SK-MEL-5 (cell line): ENCODE data around the gene MEA1. TPM values are rescaled to one million over a fixed set of nuclear protein-coding genes. Genes with fewer than 3 reads are reported as not detected.

Experiments
- DNase-seq: peaks from one replicate; pipeline ENCODE4 v3.0.0-alpha.2; 2016; ENCODE audit warnings: low read depth, low spot score
- in situ Hi-C: cut with HindIII; loops from 2 replicates; pipeline ENCODE4 v1.10.0; 2016; ENCODE audit warnings: low sequenced_read_pairs, high pct_unique_total_duplicates, low pct_unique_long_range_greater_than_20kb
- total RNA-seq: library from RNA; depleted of rRNA; stranded (reverse); fragments of >200 nt; shearing (Covaris generic); gene quantifications from 2 replicates; pipeline ENCODE4 v1.2.3, GENCODE V29; 2014

Gene MEA1
- total RNA-seq, 1 experiment from 2014 or later: 66.6 TPM

DNA sequence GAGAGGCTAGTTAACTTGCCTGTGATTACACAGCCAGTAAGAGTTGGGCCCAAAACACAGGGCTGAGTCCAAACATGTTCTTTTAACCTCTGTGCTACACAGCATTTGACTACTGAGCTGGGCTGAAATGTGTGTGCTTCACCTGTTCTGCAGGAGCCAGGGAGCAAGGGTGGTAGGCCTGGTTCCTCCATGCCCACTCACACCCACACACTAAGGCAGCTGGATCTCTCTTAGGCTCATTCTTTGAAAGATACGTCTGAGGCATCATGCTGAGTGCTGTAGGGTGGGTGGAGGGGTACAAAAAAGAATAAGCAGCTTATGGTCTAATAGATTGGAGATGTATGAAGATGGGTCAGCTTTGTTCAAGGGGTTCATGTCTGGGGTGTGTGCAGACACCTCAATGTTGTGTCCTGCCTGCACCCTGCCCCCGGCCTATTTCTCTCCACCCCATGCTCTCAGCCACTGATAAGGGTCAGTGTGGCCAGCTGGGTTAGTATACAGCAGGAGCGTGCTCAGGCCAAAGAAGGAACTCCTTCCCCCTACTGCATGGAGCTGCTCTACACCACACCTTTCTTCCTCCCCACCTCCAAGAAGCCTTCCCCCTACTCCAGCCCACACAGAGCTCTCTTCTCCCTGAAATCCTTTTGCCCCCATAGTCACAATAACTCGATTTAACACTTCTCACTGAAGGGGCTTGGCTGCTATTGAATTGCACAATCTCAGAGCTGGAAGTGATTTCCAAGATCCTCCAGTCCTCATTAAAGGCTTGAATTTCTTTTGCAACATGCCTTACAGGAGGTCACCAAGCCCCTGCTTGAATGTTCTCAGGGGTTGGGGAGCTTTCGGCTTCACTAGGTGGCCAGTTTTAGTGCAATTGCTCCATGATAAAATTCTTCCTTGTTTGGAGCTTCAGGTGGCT lies 26.0 kb downstream of the MEA1 start:
- no peak for DNase-seq
- in situ Hi-C loops: no loop called here

DNA sequence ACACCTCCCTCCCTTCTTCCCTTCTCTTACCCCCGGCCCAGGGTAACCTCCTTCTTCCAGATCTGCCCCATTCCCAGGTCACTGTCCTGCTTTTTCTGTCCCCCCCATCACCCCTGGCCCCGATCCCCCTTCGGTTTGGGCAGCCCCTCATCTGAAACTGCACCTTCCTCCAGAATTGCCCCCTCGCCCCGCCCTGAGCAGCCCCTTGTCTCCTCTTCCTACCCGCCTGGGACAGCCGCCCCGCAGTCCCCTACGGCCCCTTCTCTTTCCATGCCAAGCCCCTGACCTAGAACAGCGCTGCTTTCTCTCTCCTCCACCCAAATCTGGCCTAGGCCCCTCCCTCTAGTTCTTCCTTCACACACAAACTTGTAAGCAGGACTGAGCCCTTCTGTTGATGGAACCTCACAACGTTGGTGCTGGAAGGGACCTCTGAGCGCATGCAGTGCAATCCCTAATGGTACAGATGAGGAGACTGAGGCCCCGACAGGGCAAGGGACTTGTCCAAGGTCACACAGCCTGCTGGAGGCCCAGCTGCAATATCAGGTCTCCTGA lies 28.7 kb downstream of the MEA1 start:
- DNase-seq: no peak
- in situ Hi-C loops: no loop called here

DNA sequence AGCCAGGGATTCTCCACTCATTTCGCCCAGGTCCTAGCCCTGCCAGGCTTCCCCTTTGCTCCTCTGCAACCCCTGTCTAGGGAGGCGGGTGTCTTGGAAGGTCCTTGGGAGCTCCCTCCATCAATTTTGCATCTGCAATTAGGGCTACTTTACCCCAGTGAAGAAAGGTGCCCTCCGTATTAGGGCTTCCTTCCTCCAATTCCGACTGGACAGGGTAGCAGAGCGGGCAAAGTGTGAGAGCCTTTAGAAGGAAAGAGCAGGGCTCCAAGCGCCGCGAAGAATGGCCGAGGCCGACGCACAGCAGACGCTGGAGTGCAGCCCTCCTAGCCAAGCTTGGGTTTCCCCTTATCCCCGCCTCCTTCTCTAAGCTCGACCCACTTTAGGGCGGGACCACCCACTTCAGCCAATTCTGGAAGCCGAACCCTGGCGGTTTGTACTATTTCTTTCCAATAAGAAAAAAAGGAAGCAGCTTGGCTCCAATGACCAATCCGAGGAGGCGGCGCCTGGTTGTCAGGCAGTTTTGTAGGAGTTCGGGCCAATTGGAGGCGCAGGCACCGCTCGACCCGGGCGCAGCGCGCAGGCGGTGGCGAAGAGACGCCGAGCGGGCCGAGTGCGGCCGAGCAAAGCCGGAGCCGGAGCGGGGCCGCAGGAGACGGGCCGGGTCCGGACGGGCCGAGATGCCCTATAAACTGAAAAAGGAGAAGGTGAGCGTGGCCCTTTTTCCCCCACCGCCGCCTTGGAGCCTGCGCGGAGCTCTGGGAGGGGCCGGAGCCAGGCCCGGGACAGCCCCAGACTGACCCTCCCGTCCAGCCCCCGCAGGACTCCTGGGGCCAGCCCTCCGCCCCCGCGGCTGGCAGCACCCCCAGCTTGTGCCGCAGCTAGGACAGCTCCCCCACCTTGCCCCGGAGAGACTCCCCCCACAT lies 29.5 kb downstream of the MEA1 start, which contains the start of gene PPP2R5D:
Gene PPP2R5D (plus strand): TSS at position 570 of the 923 bp plus-strand sequence. CDS start 108 bp downstream, at position 678.
- DNase-seq: peak; percentile 99
- in situ Hi-C loops: no loop called here

DNA sequence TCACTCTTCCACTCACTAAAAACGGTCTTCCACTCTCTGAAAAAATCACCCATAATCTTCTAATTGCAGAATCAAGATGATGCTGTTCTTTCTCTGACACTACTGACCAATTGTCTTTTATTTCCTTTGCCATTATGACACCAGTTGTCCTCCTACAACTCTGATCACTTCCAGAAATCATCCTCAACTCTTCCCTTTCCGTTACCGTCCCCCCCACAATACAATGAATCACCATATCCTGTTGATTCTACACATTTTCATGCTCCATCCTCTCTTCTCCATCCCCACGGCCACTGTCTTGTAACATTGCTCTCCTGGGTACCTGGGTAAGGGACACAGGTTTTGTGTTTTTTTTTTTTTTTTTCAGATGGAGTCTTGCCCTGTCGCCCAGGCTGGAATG lies 31.9 kb downstream of the MEA1 start:
- no peak for DNase-seq
- in situ Hi-C loops: no loop called here

DNA sequence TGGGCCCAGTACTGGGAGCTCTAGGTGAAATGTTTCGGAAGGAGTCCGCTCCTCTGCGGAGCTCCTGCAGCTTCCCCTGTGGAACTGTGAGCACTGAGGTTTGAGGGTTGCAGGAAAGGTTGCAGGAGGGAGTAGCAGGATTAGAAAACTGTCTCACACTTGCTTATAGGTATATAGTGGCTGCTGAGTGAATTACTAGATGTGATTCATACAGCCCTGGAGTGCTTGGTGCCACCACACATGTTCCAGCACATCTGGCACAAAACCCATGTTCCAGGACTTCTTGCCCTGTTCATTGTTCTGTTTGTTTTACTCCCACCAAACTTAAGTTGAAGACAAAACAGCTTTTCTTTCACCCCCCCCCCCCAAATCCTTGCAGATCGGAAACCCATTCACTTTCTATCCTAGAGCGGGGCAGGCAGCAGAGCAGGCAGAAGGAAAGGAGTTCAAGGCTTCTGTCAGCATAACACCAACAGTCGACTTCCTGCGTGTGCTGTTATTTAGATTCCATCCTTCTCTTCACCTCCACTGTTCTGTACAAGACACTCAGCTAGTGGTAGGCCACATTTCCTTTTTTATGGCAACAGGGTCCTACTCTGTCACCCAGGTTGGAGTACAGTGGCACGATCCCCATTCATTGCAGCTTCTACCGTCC lies 34.1 kb downstream of the MEA1 start:
- DNase-seq: no peak
- in situ Hi-C loops: no loop called here

DNA sequence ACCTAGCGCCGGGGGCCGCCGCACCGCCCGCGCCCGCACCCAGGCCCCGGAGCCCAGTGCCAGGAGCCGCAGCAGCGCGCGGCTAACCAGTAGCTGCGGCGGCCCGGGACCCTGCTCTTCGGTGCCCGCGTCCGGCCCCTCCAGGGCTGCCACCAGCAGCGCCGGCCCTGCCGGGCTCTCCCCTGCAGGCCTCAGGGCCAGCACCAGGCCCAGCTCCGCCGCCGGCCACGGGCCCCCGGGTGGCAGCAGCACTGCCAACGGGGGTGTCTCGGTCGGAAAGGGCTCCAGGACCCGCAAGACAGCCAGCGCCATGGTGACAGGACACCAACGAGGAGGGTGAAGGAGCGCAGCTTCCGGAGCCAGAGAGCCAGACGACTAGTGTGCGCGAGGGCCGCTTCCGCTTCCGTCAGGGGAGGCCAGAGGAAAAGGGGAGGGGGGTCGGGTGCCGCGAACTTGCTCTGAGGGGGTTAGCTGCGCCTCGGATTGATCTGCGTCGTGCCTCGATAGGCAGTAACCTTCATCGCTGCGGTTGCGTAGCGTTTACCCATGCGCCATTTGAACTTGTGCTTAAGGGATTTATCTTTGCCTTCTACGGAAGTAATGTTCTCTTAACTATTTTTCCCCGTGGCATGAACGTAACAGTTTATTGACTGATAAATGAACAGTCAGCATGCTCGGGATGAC lies 34.8 kb downstream of the MEA1 start, which contains the start of gene PEX6:
Gene PEX6 (minus strand): TSS at position 343 of the 684 bp plus-strand sequence. CDS start 31 bp downstream, at position 312.
- in situ Hi-C loops: no loop called here

DNA sequence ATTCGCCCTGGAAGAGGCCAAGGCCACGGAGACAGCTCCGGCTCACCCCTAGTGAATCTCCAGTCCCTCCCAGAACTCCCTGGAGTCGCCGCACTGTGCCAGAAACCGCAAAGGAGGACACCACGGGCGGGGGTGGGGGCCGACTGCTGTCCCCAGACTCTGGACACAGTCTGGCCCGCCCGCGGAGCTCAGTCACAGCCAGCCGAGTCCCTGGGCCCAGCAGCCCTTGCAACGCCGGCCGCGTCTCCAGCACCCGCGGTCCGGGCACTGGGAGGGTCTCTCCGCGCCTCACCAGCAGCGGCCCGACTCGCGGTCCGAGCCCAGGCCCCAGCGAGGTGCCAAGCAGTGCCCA lies 35.3 kb downstream of the MEA1 start:
- DNase-seq: no peak
- in situ Hi-C loops: no loop called here

More for the DNA sequence above, 34.8 kb downstream of the MEA1 start, which contains the start of gene PEX6:
- peak; percentile 81 for DNase-seq

DNA sequence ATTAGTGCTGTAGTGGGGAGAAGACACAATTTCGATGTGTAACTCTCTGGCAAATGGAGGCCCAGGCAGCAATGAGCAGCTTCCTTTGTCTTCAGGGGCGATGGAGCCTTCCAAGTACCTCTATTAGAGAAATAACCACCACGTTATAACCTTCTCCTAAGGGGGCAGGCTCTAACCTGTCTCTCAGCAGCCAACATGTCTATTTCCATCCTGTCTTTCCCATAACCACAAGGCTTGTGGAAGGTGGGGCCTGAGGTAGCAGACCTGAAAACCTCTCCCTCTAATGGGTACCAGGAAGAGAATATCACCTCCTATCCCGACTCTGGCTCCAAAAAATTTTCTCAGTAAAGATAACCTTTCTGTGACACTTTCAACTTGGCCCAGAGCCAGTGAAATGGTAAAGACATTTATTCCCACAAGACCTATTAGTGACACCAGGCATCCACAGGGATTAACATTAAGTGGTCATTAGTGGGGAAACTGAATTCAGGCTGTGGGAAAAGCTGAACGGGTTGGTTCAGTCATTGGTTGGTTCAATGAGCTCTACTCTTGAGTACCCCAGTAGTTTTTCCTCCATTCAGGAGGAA lies 38.7 kb downstream of the MEA1 start:
- no peak for DNase-seq
- in situ Hi-C loops: no loop called here

DNA sequence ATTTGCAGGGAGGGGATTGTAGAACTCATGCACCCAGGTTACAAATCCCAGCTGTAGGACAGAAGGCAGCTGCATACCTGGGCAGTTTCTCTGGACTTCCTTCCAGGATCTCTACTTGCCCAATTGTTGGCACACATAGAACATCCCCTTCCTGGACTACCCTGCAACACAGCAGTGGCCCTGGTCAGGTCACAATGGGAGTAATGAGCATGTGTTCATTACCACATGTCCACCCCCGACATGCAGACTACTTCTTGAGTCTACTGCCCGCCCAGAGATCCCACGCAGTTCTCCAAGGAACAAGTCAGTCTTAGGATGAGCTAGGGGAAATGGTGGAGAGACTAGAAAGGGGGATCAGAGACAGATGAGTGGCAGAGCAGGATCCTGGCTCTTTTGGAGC lies 39.8 kb downstream of the MEA1 start:
- in situ Hi-C loops: no loop called here

DNA sequence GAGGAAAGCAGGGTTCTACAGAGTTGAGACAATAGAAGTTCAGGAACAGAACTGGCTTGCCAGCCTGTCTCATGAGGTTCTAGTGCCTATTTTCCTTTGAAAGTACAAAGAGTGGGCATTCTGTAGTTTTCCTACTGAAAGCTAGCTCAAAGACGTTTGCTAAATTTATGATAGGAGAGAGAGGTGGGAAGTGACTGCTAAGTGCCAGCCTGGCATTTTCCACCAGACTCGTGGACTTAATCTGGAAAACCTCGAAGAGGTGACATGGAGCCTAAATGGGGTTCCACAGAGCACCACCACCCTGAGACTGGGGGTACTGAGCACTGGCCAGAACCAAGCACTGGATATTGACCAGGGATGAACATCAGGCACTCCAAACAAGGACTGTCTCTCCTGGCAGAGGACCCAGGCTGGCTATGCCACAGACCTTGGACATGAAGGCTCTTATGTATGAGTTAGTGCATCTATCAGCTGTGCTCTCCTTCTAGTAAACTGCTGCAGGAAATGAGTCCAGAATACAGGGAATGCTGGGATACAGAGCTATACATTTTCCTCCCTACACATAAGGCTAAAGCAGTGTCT lies 41.9 kb downstream of the MEA1 start:
- DNase-seq: no peak
- in situ Hi-C loops: no loop called here

More for the DNA sequence above, 39.8 kb downstream of the MEA1 start:
- no peak for DNase-seq

DNA sequence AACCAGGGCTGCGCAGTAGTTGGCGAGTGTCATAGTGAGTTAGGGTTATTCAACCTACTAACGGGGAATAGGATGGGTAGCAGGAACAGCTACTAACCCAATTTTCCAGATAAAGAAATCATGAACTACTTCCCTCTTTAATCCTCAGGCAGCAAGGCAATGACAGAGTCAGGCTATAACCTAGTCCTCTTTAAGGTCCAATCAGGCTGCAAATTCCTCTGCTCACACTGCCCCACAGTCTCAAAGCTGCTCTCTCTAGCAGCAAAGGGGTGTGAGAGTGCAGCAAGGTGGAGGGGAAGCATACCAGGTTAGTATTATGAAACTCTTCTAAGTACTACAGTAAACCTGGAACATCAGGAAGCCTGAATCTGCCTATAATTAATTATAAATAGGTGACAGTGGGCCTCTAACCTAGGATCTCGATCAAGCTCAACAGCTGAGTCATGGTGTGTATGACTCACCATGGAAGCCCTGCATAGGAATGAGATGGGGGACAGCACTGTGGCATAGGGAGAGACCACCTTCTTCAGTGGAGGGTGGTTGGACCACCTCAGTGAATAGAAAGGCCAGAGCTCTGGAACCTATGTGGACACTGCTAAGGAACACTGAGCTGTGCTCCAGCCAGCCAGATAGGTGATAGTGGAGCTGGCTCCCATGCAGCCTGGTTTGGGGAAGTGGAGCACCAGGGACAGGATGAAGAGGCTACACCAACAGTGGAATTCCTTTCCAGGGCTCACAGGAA lies 42.7 kb downstream of the MEA1 start:
- in situ Hi-C loops: no loop called here

DNA sequence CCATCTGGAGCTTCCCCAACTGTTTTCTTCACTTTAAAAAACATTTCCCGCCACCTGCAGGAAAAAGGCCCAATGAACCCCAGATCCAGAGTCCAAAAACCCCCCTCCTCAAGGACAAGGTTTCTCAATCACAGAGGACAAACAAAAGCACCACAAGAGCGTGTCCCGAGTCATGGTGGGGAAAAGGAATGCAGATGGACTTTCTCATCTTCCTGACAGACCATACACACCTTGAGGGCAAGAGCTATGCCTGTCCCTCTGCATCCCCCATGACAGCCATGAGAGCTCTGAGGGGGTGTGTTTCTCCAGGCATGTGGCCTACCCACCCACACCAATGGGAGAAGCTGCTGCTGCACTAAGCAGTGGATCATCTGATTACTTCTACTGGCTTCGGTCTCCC lies 43.8 kb downstream of the MEA1 start:
- no peak for DNase-seq
- in situ Hi-C loops: no loop called here

More for the DNA sequence above, 42.7 kb downstream of the MEA1 start:
- no peak for DNase-seq

DNA sequence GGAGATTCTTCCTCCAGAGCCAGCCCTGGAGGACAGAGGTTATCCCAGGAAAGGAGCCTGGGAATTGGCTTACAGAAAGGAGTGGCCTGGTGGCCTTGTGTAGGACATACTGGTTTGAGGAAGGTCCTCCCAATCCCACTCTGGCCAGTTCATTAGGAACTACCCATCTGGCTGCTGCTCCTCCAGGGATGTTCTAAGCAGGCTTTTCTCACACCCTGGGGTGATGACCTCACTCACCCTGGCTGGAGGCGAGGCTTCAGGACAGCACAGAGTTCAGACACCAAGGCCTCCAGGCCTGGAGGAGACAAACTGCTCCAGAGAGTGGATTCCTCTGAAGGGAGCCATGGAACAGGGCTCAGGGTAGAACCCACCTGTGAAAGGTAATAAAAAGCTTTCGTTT lies 44.3 kb downstream of the MEA1 start:
- in situ Hi-C loops: no loop called here
- DNase-seq: no peak

DNA sequence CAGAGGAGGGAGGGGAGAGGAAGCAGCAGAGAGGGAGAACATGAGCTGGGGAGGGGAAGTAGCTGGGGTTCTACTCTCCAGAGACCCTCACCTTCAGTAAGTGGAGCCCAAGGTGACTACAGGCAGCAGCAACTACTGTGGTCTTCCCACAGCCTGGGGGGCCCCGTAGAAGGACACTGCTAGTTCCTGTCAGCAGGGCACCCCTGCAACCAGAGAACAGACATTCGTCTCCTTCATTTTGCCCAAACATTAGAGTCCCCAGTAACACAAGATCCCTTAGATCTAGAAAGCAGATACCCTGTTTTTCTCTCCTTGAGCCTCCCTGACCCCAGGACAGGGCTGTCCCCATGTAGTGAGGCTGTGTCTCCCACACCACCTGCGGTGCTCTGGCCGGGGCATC lies 45.0 kb downstream of the MEA1 start:
- no peak for DNase-seq
- in situ Hi-C loops: no loop called here

DNA sequence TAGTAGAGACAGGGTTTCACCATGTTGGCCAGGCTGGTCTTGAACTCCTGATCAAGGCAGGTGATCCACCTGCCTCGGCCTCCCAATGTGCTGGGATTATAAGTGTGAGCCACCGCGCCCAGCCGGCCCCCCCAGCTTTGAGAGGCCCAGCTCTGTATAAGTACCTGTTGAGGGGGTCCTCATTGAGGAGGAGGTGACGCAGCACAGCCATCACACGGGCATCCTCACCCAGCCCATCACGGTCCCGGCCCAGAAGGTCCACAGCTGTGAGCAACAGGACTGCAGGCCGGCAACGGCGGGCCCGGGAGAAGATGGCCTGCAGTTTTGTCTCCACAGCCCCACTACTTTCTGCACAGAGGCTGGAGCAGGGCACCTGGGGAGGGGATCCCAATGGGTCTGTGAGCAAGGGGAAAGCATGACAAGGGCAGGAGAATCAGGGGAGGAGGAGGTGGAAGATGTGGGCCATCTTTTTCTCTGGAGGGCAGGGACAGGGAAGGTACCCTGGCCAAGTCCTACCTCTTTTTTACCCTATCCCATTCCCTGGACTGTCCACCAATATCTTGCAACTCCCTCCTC lies 45.5 kb downstream of the MEA1 start:
- DNase-seq: no peak
- in situ Hi-C loops: no loop called here
